T-cell (primary cell): Measurements from ENCODE around the gene LAMA3. TPM values are rescaled to one million over a fixed set of nuclear protein-coding genes. Genes with fewer than 3 reads are reported as not detected.

Experiments
- ATAC-seq, 4 experiments: fragments of 200-7000 bp in 3 of 4; fragments of 150-1000 bp in 1 of 4; cut with Tn5 transposase; replicated peaks in 1 of 4; 1 replicate in 3 of 4; 2 replicates in 1 of 4; pipeline ENCODE4 v1.10.0; 2021; ENCODE audit warnings: moderate library complexity in 3 of 4, mild to moderate bottlenecking in 2 of 4, moderate number of reproducible peaks in 1 of 4
- CTCF ChIA-PET, 2 donors: fragments of 300-600 bp; sonication (Branson Sonifier 250); formaldehyde crosslinking; loops; one replicate each; lab custom pipeline; 2022; ENCODE audit warnings: antibody characterized with exemption in 2 of 2; lab: Charles Lee
- POLR2A ChIA-PET, 2 donors: fragments of 300-600 bp; sonication (Branson Sonifier 250); formaldehyde crosslinking; loops; one replicate each; lab custom pipeline; 2022; ENCODE audit warnings: antibody characterized with exemption in 2 of 2; lab: Charles Lee
- DNase-seq, 35 experiments: peaks; one replicate each; pipeline versions ENCODE4 v3.0.0 to v3.0.0-alpha.2; 2013 to 2023
- H3K27ac ChIP-seq: one replicate; pipeline ENCODE4 v1.5.1; 2013; ENCODE audit warnings: low read length
- H3K27me3 ChIP-seq, 2 experiments: replicated peaks in 1 of 2; 1 replicate in 1 of 2; 2 replicates in 1 of 2; pipeline versions ENCODE4 v1.6.1 to v1.7.0; 2013; ENCODE audit warnings: low read length in 1 of 2, mixed read lengths in 1 of 2; ENCODE audit not compliant: control insufficient read depth in 2 of 2, insufficient read depth in 2 of 2; ENCODE audit errors: extremely low read depth in 1 of 2
- H3K36me3 ChIP-seq, 2 donors: 1 replicate in 1 of 2; 2 replicates in 1 of 2; pipeline versions ENCODE4 v1.6.1 to v1.7.0; 2013; ENCODE audit warnings: low read length in 1 of 2; ENCODE audit not compliant: control insufficient read depth in 2 of 2, insufficient read depth in 1 of 2; ENCODE audit errors: extremely low read depth in 1 of 2
- H3K4me1 ChIP-seq, 2 experiments: 1 replicate in 1 of 2; 2 replicates in 1 of 2; pipeline versions ENCODE4 v1.6.1 to v1.7.0; 2013; ENCODE audit warnings: low read length in 2 of 2, mixed read lengths in 1 of 2; ENCODE audit not compliant: insufficient read depth in 2 of 2, control insufficient read depth in 1 of 2; ENCODE audit errors: extremely low read depth in 1 of 2
- H3K4me3 ChIP-seq, 2 donors: 1 replicate in 1 of 2; 2 replicates in 1 of 2; pipeline versions ENCODE4 v1.5.1 to v1.7.0; 2013; ENCODE audit warnings: mild to moderate bottlenecking in 2 of 2, low read length in 1 of 2, moderate library complexity in 1 of 2; ENCODE audit not compliant: control insufficient read depth in 1 of 2; ENCODE audit errors: extremely low read depth in 1 of 2
- H3K9me3 ChIP-seq: 2 replicates; pipeline ENCODE4 v1.7.0; 2013
- H3K27ac Mint-ChIP-seq, 2 donors: one replicate each; pipeline ENCODE4 v1.8.0; 2020 to 2021; ENCODE audit warnings: mild to moderate bottlenecking in 2 of 2, mixed read lengths in 2 of 2
- H3K27me3 Mint-ChIP-seq, 2 donors: one replicate each; pipeline ENCODE4 v1.8.0; 2021 to 2022; ENCODE audit warnings: mixed read lengths in 2 of 2
- H3K36me3 Mint-ChIP-seq: one replicate; pipeline ENCODE4 v1.8.0; 2021; ENCODE audit warnings: mixed read lengths
- H3K4me1 Mint-ChIP-seq, 3 donors: one replicate each; pipeline ENCODE4 v1.8.0; 2020 to 2022; ENCODE audit warnings: mixed read lengths in 3 of 3, mild to moderate bottlenecking in 1 of 3
- H3K4me3 Mint-ChIP-seq, 3 donors: one replicate each; pipeline ENCODE4 v1.8.0; 2020 to 2022; ENCODE audit warnings: mild to moderate bottlenecking in 3 of 3, mixed read lengths in 3 of 3, moderate library complexity in 3 of 3
- H3K9me3 Mint-ChIP-seq, 3 donors: one replicate each; pipeline ENCODE4 v1.8.0; 2020 to 2022; ENCODE audit warnings: mixed read lengths in 3 of 3
- WGBS: methylation state at CpG from one replicate; pipeline ENCODE4 v1.1.5; 2013; ENCODE audit warnings: missing lambda C conversion rate; ENCODE audit not compliant: insufficient coverage; 5-methylcytosine and 5-hydroxymethylcytosine counted together
- total RNA-seq, 35 experiments: library from RNA in 6 of 35; stranded (reverse) in 6 of 35; fragments of 120-200 nt in 1 of 35; gene quantifications; one replicate each; pipeline versions ENCODE4 v1.2.1 to v1.2.4 and lab custom pipeline; 2013 to 2026

The LAMA3 gene
- total RNA-seq, 5 donors from 2014 or later (not counting 1 experiment from before 2014, with no cell fraction given): 0.20 to 0.44 (median 0.26) TPM; not detected in 2

- no peaks in the 10 kb centered on the region for H3K27me3 Mint-ChIP-seq
- ChIA-PET POLR2A (no interaction called here), CTCF (interaction anchor here (0.5 to 2.5 kb wide), 23 partner anchors 9 to 378 kb away, joined by 3 to 16 read pairs (median 4); no protein-coding TSS in a partner anchor)
- 40% methylated on average over 6 of the region's 10 CpGs for WGBS
- peak; percentile 69 to 81 (median 75) for ATAC-seq
- H3K4me3 ChIP-seq: no peak overlapping the region
- DNase-seq: peak; percentile 35 to 89 (median 71)
- no peaks in the 10 kb centered on the region for H3K9me3 Mint-ChIP-seq
- no peaks in the 10 kb centered on the region for H3K27me3 ChIP-seq
- no peaks in the 10 kb centered on the region for H3K36me3 ChIP-seq
- H3K27ac Mint-ChIP-seq: no peak overlapping the region
- no peaks in the 10 kb centered on the region for H3K36me3 Mint-ChIP-seq
- peaks cover 13 to 17% of the 10 kb centered on the region in 2 experiments for H3K4me1 ChIP-seq
- no peaks in the 10 kb centered on the region for H3K9me3 ChIP-seq
- no peak overlapping the region for H3K27ac ChIP-seq
- H3K4me3 Mint-ChIP-seq: no peak overlapping the region
- peaks cover 26 to 35% (median 33%) of the 10 kb centered on the region in 3 donors for H3K4me1 Mint-ChIP-seq
These were observed 229.3 kb downstream of the LAMA3 start for GRCh38 chr18:23918395-23919032.

- no peaks in the 10 kb centered on the region for H3K9me3 ChIP-seq
- Mint-ChIP-seq H3K27ac (peak overlapping the region; percentile 20 to 54), H3K4me3 (no peak overlapping the region), H3K4me1 (peaks cover 26 to 35% (median 33%) of the 10 kb centered on the region in 3 donors), H3K27me3 (no peaks in the 10 kb centered on the region), H3K36me3 (no peaks in the 10 kb centered on the region), H3K9me3 (no peaks in the 10 kb centered on the region)
- H3K36me3 ChIP-seq: no peaks in the 10 kb centered on the region
- POLR2A ChIA-PET: interaction anchor here in 1 of 2 donors (0.5 kb wide), 1 partner anchor 20 kb away, joined by 6 read pairs; no protein-coding TSS in a partner anchor
- H3K27me3 ChIP-seq: no peaks in the 10 kb centered on the region
- ATAC-seq: peak in 3 of 4 experiments; percentile 66 to 86 (median 74)
- CTCF ChIA-PET: interaction anchor here (0.5 to 1.0 kb wide), 3 partner anchors 125 to 217 kb away, joined by 3 to 4 read pairs (median 3); no protein-coding TSS in a partner anchor
- no peak overlapping the region for H3K27ac ChIP-seq
- WGBS: 66% methylated on average over 3 of the region's 4 CpGs
- no peak for DNase-seq
- peaks cover 13 to 17% of the 10 kb centered on the region in 2 experiments for H3K4me1 ChIP-seq
- no peak overlapping the region for H3K4me3 ChIP-seq
These were observed 230.8 kb downstream of the LAMA3 start for GRCh38 chr18:23920054-23920453.

GRCh38 chr18:23921716-23922285, 232.5 kb downstream of the LAMA3 start:
- Histone ChIP-seq H3K4me3 (no peak overlapping the region), H3K4me1 (peaks cover 13 to 17% of the 10 kb centered on the region in 2 experiments), H3K36me3 (no peaks in the 10 kb centered on the region), H3K27me3 (no peaks in the 10 kb centered on the region), H3K9me3 (no peaks in the 10 kb centered on the region), H3K27ac (no peak overlapping the region)
- CTCF ChIA-PET: no interaction called here
- POLR2A ChIA-PET: no interaction called here
- H3K27ac Mint-ChIP-seq: no peak overlapping the region
- H3K4me1 Mint-ChIP-seq: peaks cover 26 to 39% (median 33%) of the 10 kb centered on the region in 3 donors
- DNase-seq: no peak
- no peak for ATAC-seq
- H3K4me3 Mint-ChIP-seq: no peak overlapping the region
- H3K36me3 Mint-ChIP-seq: no peaks in the 10 kb centered on the region
- H3K9me3 Mint-ChIP-seq: no peaks in the 10 kb centered on the region
- 99% methylated on average over 6 of the region's 12 CpGs for WGBS
- no peaks in the 10 kb centered on the region for H3K27me3 Mint-ChIP-seq

- WGBS: 100% methylated on average over 1 of the region's 1 CpG
- DNase-seq (no peak), ATAC-seq (no peak)
- Mint-ChIP-seq H3K9me3 (no peaks in the 10 kb centered on the region), H3K36me3 (no peaks in the 10 kb centered on the region), H3K4me3 (no peak overlapping the region), H3K27me3 (no peaks in the 10 kb centered on the region), H3K4me1 (peaks cover 26 to 39% (median 31%) of the 10 kb centered on the region in 3 donors), H3K27ac (no peak overlapping the region)
- Histone ChIP-seq H3K4me1 (peaks cover 13 to 17% of the 10 kb centered on the region in 2 experiments), H3K27ac (no peak overlapping the region), H3K9me3 (no peaks in the 10 kb centered on the region), H3K4me3 (no peak overlapping the region), H3K36me3 (no peaks in the 10 kb centered on the region), H3K27me3 (no peaks in the 10 kb centered on the region)
- POLR2A ChIA-PET: interaction anchor here in 1 of 2 donors (0.5 kb wide), 1 partner anchor 30 kb away, joined by 6 read pairs; no protein-coding TSS in a partner anchor
- CTCF ChIA-PET: interaction anchor here in 1 of 2 donors (0.6 kb wide), 1 partner anchor 56 kb away, joined by 3 read pairs; no protein-coding TSS in a partner anchor
These were observed 233.7 kb downstream of the LAMA3 start for GRCh38 chr18:23922939-23923338.

GRCh38 chr18:23924813-23925212, 235.6 kb downstream of the LAMA3 start:
- 100% methylated on average over 1 of the region's 1 CpG for WGBS
- H3K4me1 Mint-ChIP-seq: peaks cover 32 to 40% (median 33%) of the 10 kb centered on the region in 3 donors
- POLR2A ChIA-PET: no interaction called here
- H3K4me1 ChIP-seq: peaks cover 10 to 13% of the 10 kb centered on the region in 2 experiments
- no peak overlapping the region for H3K4me3 ChIP-seq
- DNase-seq: no peak
- H3K27ac Mint-ChIP-seq: no peak overlapping the region
- no peaks in the 10 kb centered on the region for H3K36me3 ChIP-seq
- H3K9me3 ChIP-seq: no peaks in the 10 kb centered on the region
- no peak overlapping the region for H3K4me3 Mint-ChIP-seq
- no peaks in the 10 kb centered on the region for H3K9me3 Mint-ChIP-seq
- no peaks in the 10 kb centered on the region for H3K27me3 Mint-ChIP-seq
- no peaks in the 10 kb centered on the region for H3K27me3 ChIP-seq
- H3K27ac ChIP-seq: no peak overlapping the region
- ATAC-seq: no peak
- H3K36me3 Mint-ChIP-seq: no peaks in the 10 kb centered on the region
- CTCF ChIA-PET: no interaction called here

- no peaks in the 10 kb centered on the region for H3K9me3 ChIP-seq
- ChIA-PET CTCF (interaction anchor here (1.2 to 3.5 kb wide), 3 partner anchors 8 to 98 kb away, joined by 3 to 16 read pairs (median 4); no protein-coding TSS in a partner anchor), POLR2A (interaction anchor here in 1 of 2 donors (0.5 kb wide), 1 partner anchor 27 kb away, joined by 8 read pairs; no protein-coding TSS in a partner anchor)
- ATAC-seq (no peak), DNase-seq (no peak)
- H3K27ac ChIP-seq: no peak overlapping the region
- H3K27ac Mint-ChIP-seq: peak overlapping the region in 1 of 2 donors; percentile 21
- H3K4me3 Mint-ChIP-seq: no peak overlapping the region
- H3K9me3 Mint-ChIP-seq: no peaks in the 10 kb centered on the region
- H3K4me3 ChIP-seq: no peak overlapping the region
- H3K36me3 ChIP-seq: no peaks in the 10 kb centered on the region
- no peaks in the 10 kb centered on the region for H3K27me3 Mint-ChIP-seq
- H3K27me3 ChIP-seq: no peaks in the 10 kb centered on the region
- H3K4me1 ChIP-seq: peaks cover 12 to 16% of the 10 kb centered on the region in 2 experiments
- peaks cover 30 to 39% (median 34%) of the 10 kb centered on the region in 3 donors for H3K4me1 Mint-ChIP-seq
- no peaks in the 10 kb centered on the region for H3K36me3 Mint-ChIP-seq
- no CpG with 5 or more reads among the region's 2 CpGs for WGBS
These were observed 237.3 kb downstream of the LAMA3 start for GRCh38 chr18:23926571-23926970.
